Adrenal gland (tissue), 5 donors: ENCODE measurements around the gene RND2.

ENCODE experiments used
- CTCF ChIP-seq, 6 experiments: fragments of 450-650 bp in 4 of 6; fragments of 200-600 bp in 2 of 6; sonication (generic) in 1 of 6; IDR thresholded peaks; 1 replicate in 5 of 6; 2 replicates in 1 of 6; pipeline versions ENCODE4 v1.5.1 to v1.8.0; 2016 to 2021; ENCODE audit warnings: antibody characterized with exemption in 6 of 6, mild to moderate bottlenecking in 2 of 6, moderate library complexity in 1 of 6
- POLR2A ChIP-seq, 2 donors: fragments of 450-650 bp; IDR thresholded peaks; one replicate each; pipeline ENCODE4 v1.6.1; 2017; ENCODE audit warnings: antibody characterized with exemption in 2 of 2, mild to moderate bottlenecking in 2 of 2, moderate library complexity in 1 of 2
- donor health status: DM: no; HTN: no; CAD: no.

DNA sequence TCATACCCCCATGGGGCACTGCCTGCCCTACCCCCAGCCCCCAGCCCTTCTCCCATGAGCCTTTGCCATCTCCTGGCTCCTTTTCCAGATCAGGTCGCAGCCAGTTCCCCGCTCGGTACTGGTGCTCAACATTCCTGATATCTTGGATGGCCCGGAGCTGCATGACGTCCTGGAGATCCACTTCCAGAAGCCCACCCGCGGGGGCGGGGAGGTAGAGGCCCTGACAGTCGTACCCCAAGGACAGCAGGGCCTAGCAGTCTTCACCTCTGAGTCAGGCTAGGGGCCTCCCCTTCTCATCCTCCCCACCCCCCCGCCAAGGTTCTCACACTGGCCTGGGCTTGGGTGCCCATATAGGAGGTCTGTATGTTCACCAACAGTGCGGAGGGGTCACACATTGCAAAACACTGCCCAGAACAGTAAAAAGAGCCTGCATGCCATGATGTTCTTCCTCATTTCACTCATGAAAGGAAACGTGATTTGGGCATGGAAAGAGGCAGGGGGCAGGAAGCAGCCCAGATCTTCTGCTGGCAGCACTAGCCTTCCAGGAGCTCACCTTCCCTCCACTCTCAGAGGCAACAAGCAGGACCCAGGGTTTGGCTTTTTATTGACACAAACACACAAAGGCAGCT, 10.9 kb upstream of the RND2 start:
- TF ChIP-seq CTCF (IDR thresholded peaks at IDR 0.05) (no peak), POLR2A (IDR thresholded peaks at IDR 0.05) (no peak)
